Stimulated activated CD4-positive, alpha-beta T cell treated with anti-CD3 and anti-CD28 coated beads, Interleukin-12 subunit alpha, Interleukin-12 subunit beta, amount 100 ng/mL, for 4 hours (primary cell): Measurements from ENCODE around the gene NHLH1.

Source experiments
- DNase-seq: peaks from one replicate; pipeline ENCODE4 v3.0.0-alpha.2; 2020

NHLH1 gene

DNA sequence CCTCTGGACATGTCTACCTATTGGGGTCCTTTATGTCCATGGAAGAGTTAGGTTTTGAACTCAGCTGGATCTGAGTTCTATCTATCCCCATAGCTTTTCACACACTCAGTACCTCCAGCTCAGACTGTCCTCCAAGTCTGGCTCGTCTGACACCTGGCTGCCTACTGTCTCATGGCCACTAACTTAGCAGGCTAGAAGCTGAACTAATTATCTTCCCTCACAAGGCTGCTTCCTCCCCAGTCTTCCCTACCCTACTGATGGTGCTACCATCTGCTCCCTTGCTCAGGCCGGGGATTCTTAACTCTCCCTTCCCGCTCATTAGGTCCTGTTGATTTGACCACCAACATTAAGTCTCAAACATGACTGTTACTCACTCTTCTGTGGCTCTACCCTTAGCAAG, 46.8 kb downstream of the NHLH1 start:
- DNase-seq = no peak

DNA sequence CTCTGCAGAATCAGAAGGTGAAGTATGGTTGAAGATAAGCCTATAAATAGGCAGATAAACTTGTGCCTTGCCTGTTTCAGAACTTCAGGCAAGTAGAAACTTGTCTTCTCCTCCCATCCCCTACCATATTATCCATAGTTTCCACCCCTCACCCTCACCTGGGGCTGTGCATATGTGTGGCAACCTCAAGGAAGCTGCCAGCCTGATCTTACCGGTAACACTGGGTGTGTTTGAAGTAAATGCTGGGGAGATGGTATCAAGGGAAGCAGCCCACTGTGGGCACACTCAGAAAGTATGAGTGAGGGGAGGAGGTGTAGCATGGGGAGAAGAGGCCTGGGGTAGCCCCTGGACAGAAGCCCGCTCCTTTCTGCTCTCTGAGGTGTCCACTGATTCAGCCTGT, 48.0 kb downstream of the NHLH1 start:
- DNase-seq = no peak

DNA sequence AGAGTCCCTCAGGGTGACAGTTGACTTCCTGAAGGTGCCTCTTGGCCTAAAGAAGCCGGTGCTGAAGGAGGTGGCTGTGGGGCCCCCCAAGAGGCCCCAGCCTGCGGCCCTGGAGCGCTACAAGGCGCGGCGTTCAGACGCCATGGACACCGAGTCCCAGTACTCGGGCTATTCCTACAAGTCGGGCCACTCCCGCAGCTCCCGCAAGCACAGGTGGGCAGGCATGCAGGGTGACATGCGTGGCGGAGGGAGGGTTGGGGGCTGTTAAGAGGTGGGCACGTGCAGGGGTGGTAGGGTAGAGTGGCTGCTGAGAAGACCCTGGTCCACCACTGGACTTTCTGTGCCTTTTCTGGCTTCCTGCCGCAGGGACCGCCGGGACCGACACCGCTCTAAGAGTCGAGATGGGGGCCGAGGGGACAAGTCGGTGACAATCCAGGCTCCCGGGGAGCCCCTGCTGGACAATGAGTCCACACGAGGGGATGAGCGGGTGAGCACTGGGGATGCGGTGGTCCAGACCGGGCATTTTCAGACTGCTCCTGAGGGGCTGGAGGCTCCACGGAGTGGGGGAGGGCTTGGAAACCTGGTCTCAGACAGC, 48.9 kb downstream of the NHLH1 start:
- no peak for DNase-seq

DNA sequence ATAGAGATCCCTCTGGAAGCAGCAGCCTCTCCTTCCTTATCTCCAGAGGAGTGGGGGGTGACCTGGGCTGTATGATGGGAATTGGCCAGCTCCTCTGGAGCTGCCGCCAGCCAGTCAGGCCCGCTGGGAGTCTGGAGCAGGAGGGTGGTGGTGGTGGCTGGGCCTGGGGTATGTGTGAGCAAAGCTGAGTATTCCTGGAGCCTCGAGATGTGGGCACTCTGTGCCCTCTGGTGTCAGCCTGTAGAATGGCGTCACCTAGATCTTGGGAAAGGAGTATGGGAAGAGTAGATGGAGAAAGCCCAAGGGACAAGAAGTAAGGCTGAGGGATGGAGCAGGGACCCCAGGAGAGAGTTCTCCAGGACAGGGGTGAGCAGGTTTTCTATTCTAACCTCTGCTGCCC, 49.5 kb downstream of the NHLH1 start:
- DNase-seq = no peak

DNA sequence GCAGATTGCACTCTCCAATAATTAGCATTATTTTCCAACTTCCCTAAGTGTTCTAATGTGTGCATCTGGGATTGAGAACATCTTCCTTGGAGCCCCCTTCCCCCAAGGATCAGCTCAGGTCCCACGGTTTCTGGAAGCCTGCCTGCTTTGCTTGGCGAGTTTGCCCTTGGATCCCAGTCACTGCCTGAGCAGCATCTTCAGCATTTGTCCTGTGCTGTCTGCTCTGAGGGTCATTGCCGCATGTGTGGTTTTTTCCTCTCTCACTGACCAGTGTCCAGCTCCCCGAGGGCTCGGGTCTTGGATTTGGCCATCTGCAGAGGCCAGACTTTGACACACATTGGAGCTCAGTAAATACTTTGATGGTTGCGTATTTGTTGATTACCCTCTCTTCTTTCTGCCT, 51.6 kb downstream of the NHLH1 start:
- no peak for DNase-seq

DNA sequence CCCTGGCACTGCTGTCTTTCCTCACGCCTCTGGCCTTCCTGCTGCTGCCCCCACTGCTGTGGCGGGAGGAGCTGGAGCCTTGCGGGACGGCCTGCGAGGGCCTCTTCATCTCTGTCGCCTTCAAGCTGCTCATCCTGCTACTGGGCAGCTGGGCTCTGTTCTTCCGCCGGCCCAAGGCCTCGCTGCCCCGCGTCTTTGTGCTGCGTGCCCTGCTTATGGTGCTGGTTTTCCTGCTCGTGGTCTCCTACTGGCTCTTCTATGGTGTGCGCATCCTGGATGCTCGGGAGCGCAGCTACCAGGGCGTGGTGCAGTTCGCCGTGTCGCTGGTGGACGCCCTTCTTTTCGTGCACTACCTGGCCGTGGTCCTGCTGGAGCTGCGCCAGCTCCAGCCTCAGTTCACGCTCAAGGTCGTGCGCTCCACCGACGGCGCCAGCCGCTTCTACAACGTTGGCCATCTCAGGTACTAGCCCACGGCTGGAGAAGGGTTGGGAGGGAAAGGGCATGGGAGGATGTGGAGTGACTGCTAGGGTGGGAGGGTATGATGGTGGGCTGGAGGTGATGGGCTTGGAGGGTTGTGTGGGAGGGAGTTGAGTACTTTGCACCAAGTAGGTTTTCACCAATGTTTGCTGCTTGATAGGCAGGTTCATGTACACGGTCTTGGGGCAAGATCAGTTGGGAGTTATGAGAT, 52.4 kb downstream of the NHLH1 start:
- DNase-seq = no peak

DNA sequence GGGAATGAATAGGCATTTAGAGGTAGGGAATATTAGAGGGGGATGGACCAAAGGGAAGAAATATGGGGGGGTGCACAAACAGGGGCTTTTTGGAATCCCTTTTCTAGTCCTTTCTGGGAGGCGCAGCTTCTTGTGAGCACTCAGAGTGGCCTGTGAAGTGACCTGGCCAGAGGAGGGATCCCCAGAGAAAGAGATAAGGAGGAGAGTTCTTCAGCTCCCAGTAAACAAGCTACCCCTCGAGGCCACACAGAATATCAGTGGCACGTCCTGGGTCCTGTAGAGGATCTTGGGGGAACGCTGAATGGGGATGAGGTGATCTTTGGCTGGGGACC, 52.9 kb downstream of the NHLH1 start:
- DNase-seq = no peak

DNA sequence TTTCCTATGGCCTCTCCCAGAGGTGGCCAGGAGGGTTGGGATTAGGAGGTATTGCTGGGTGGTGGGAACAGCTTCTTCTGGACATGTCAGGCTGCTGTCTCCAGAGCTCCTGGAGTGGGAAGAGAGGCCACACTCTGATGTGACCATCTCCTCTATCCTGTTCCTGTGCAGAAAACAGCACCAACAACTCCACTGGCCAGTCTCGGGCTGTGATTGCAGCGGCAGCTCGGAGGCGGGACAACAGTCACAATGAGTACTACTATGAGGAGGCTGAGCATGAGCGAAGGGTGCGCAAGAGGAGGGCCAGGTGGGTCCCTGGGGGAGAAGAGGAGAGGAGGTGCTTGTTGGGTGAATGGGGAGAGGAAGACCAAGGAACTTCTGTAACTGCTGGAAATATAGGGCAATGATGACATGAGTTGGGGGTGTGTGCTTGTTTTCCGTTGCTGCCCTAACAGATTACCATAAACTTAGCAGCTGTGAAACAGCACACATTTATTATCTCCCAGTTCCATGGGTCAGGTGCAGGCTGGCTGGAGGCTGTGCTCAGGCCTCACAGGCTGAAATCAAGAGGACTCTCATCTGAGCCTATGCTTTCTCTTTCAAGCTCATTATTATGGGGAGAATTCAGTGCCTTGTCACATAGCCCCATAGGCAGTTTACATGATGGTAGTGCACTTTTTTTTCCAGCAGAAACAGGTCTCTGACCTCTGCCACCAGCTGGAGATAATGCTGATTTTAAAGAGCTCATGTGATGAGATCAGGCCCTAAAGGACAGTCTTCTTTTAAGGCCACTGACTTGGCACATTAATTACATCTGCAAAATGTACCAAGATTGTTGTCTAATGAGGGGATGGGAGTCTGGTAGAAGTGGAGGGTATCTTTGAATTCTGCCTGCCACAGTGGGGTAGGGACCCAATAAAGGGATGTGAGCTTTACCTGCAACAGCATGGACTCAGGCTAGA, 54.3 kb downstream of the NHLH1 start:
- DNase-seq = no peak

DNA sequence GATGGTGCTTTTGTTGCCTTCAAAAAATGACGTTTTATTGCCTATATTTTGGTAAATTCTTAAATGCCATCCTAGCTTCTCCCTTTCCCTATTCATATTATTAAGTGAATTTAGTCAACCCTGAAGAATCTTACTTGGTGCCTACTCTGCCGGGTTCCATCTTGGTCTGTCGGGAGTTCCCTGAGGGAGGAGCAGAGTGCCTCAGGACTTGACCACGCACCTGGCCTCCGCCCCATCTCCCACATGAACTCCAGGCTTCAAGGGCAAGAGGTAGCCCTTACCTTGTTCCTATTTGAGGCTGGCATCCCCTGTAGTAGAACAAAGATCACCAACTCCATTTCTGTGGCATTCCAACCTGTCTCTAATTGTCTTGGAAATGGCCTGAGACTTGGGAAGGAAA, 55.0 kb downstream of the NHLH1 start:
- DNase-seq = no peak
